GM19438 (cell line): ENCODE measurements around the gene ALK.
"Not testable (repeated sequence)": the region's sequence is repeated elsewhere in the genome, so short reads cannot be mapped to it uniquely, and the experiment has no call there.

Experiments
- ATAC-seq: cut with Tn5 transposase; IDR thresholded peaks from one replicate; pipeline ENCODE4 v1.9.1; 2021; ENCODE audit warnings: low read depth; ENCODE audit not compliant: unreplicated experiment

The ALK gene

GRCh38 chr2:29762239-29762638 lies 159.1 kb downstream of the ALK start:
- no peak for ATAC-seq

GRCh38 chr2:29761278-29761677 lies 160.1 kb downstream of the ALK start:
- no peak for ATAC-seq

DNA sequence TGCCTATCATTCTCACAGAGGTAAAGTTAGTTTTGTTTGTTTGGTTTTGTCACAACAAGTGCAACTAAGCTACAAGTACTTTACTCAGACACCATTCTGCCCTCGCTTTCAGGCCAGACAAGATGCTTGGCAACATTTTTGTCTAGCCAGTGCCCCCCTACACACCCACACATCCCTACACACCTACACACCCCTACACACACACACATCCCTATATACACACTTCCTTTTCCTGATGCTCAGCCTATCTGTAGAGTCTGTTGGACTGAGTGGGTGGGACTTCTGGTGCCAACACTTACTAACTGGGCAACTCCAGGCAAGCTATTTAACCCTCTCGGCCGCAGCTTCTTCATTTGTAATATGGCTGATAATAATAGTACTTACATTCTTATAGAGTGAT lies 161.4 kb downstream of the ALK start:
- ATAC-seq, result no peak

GRCh38 chr2:29759360-29759759 lies 162.0 kb downstream of the ALK start:
- ATAC-seq, result no peak

DNA sequence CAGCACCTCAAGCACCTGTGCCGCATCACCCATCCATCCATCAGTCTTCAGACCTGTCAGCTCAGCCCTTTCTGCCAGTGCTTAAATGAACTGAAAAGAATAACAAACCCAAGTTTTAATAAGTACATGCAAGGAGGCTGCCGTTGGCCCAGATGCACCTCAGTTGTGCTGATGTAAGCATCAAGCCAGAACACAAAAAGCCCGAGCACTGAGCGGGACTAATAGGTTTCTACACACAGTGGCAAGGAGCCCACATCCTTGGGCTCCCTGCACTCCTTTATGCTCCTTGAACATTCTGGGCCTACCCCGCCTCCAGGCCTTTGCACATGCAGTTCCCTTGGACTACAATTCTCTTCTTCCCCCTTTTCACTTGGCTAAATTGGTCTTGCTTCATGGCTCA lies 165.6 kb downstream of the ALK start:
- no peak for ATAC-seq

DNA sequence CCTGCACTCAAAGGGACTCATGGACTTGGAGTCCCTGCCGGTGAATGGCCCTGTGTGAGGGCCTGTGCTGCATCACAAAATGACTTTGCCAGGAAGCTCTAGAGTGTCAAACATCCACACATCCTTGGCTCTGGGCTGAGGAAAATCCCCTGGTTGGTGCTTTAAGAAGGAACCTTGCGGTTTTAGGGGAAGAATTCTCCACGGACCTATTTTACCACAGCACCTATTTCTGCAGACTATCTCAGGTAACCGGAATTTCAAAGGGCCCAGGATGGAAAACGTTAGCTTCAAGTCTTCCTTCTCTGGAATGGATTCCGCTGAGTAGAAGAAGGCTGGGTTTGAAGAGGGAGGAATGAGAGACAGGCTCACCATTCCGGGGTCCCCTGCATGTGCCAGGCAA lies 166.2 kb downstream of the ALK start:
- no peak for ATAC-seq

- ATAC-seq, result no peak
Observed at GRCh38 chr2:29753671-29754444, 167.5 kb downstream of the ALK start.

GRCh38 chr2:29751390-29751789 lies 170.0 kb downstream of the ALK start:
- peak; percentile 76 for ATAC-seq

- ATAC-seq, result not testable (repeated sequence)
Observed at GRCh38 chr2:29750463-29750862, 170.9 kb downstream of the ALK start.

- ATAC-seq, result no peak
Observed at GRCh38 chr2:29749843-29750242, 171.5 kb downstream of the ALK start.

DNA sequence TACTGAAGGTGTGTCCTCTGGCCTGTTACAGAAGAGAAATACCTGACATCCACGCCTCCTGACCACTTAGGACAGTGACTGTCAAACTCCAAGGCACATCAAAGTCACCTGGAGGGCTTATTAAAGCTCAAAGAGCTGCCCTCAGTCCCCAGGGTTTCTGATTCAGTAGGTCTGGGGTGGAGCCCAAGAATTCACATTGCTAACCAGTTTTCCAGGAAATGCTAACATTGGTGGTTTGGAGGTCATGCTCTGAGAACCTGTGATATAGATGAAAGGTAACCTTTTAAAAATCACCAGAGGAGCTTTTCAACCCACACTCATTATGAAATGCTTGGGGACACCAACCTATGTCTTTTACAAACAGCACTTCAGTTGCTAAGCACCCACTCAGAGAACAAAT lies 172.3 kb downstream of the ALK start:
- ATAC-seq, result no peak

DNA sequence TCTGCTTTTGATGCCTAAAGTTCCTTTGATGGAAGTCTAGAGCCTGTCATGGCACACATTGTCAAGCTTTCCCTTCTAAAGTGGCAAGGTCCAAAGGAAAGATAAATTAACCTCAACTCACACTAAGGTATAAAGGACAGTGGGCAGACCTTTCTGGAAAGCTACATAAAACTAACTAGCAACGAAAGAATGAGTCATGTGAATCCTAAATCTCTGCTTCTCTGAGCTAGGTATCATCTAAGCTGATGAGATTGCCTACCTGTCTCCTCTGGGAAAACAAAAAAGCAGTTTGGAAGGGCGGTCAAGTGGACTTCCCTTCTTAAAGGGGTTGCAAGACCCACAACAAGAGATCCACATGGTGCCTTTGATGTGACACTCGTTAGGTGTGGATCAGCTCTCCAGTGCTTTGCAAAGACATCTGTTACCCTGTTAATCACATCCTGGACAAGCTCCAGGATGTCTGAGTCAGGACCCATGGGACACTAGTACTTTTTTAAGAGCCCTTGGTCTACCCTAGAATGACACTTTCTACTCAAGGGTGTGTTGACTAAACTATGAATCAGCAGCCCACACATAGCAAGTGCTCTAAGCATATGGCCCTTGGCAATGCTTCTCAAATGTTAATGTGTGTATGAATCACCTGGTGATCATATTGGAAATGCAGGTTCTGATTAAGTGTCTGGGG lies 173.5 kb downstream of the ALK start:
- ATAC-seq, result no peak

- ATAC-seq, result peak; percentile 76
Observed at GRCh38 chr2:29744976-29745375, 176.4 kb downstream of the ALK start.

GRCh38 chr2:29743516-29743915 lies 177.9 kb downstream of the ALK start:
- ATAC-seq, result no peak

GRCh38 chr2:29742656-29743055 lies 178.7 kb downstream of the ALK start:
- ATAC-seq, result no peak

- no peak for ATAC-seq
Observed at GRCh38 chr2:29741132-29741531, 180.3 kb downstream of the ALK start.

DNA sequence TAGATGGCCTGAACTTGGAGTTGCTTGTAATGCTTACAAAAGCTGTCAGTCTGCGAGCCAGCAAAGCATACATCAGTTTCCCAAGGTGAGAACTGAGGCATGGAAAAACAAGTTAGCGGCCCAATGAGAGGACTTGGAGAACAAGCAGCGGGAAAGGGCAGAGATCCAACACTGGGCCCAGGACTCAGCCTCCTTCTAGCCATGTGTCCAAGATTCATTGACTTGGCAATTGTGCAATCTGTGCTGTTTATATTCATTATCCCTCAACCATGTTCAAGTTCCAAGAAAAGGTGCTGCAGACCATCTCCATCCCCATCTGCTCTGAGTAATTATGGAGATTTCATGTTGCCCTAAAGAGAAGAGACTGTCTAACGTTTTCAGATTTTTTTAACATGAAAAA lies 187.4 kb downstream of the ALK start:
- no peak for ATAC-seq

GRCh38 chr2:29733213-29733612 lies 188.2 kb downstream of the ALK start:
- no peak for ATAC-seq

GRCh38 chr2:29731948-29732347 lies 189.4 kb downstream of the ALK start:
- ATAC-seq, result no peak

DNA sequence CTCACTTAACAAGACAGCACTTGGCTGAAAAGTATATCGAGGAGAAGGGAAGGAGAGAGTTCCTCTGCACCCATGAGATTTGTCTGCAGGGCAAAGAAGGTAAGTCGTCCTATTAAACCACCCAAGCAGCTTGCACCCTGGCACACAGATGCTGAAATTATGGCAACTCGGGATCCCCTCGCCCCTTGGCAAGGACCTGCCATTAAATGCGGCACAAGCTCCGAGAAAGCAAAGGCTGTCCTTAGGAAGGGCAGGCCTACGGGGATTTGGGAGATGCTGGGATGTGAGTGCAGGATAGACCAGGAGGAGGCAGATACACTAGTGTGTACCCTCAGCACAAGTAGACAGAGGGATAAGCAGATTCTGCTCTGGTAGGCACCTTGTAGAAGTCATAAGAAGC lies 191.5 kb downstream of the ALK start:
- no peak for ATAC-seq

DNA sequence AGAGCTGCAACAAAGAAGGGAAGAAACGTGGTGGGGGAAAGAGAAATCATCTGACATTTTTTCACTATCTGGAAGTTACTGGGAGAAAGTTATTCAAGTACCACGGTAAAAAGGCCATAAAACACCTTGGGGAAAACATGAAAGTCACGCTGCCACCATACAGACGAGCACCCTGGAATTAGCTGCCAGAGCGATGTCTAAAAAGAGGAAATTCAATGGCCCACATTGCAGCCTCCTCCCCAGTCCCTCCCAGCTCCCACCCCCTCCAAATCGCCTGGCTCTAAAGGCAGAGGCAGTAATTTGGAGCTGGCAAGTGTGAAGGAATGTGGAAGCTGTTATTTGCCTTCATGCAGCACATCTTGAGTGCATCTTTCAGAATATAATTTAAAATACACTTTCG lies 192.0 kb downstream of the ALK start:
- ATAC-seq, result no peak

DNA sequence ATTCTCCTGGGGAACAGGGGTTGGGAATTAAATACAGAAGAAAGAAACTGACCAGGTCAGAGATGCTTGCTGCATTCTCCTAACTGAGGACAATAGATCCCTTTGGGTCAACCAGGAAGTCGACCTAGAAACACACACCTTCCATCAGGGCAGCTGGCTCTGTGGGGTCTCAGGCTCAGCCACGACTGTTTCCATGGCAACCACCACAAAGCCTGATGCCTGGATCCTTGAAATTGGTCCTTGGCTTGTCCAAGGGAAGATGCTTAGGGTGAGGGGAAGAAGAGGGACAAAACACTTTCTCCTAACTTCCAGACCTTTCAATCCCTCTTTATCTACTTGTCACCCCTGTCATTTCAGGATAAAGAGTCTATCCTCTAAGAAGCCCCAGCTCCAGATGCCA lies 194.4 kb downstream of the ALK start:
- no peak for ATAC-seq
